HG02981 (cell line): Measurements from ENCODE around the gene TUBB2B.
"Not testable (repeated sequence)": the region's sequence is repeated elsewhere in the genome, so short reads cannot be mapped to it uniquely, and the experiment has no call there.

ENCODE experiments used
- ATAC-seq: cut with Tn5 transposase; IDR thresholded peaks from one replicate; pipeline ENCODE4 v1.9.1; 2021; ENCODE audit warnings: mild to moderate bottlenecking, moderate library complexity; ENCODE audit not compliant: unreplicated experiment

The TUBB2B gene

GRCh38 chr6:3258720-3259490, 31.5 kb upstream of the TUBB2B start, which contains the start of gene PSMG4:
Gene PSMG4 (plus strand): TSS chr6:3258947. CDS start chr6:3259023, 76 bp downstream.
- peak; percentile 72 for ATAC-seq

GRCh38 chr6:3258201-3258600, 30.7 kb upstream of the TUBB2B start:
- ATAC-seq = no peak

GRCh38 chr6:3253597-3253961, 26.1 kb upstream of the TUBB2B start:
- no peak for ATAC-seq

- ATAC-seq = no peak
Measured at GRCh38 chr6:3252861-3253596, 25.6 kb upstream of the TUBB2B start.

GRCh38 chr6:3252369-3252768, 24.9 kb upstream of the TUBB2B start:
- ATAC-seq = no peak

- peak; percentile 82 for ATAC-seq
Measured at GRCh38 chr6:3251462-3252314, 24.2 kb upstream of the TUBB2B start.

GRCh38 chr6:3250231-3250675, 22.8 kb upstream of the TUBB2B start:
- ATAC-seq = no peak

- no peak for ATAC-seq
Measured at GRCh38 chr6:3249821-3250220, 22.4 kb upstream of the TUBB2B start.

GRCh38 chr6:3247255-3248146, 20.0 kb upstream of the TUBB2B start:
- ATAC-seq = no peak

GRCh38 chr6:3245216-3245615, 17.8 kb upstream of the TUBB2B start:
- no peak for ATAC-seq

- ATAC-seq = not testable (repeated sequence)
Measured at GRCh38 chr6:3244832-3245161, 17.3 kb upstream of the TUBB2B start.

- ATAC-seq = no peak
Measured at GRCh38 chr6:3244003-3244831, 16.8 kb upstream of the TUBB2B start.

GRCh38 chr6:3242768-3243167, 15.3 kb upstream of the TUBB2B start:
- ATAC-seq = no peak

GRCh38 chr6:3241745-3242144, 14.3 kb upstream of the TUBB2B start:
- ATAC-seq = not testable (repeated sequence)

GRCh38 chr6:3240595-3240994, 13.1 kb upstream of the TUBB2B start:
- no peak for ATAC-seq

- no peak for ATAC-seq
Measured at GRCh38 chr6:3239110-3239830, 11.8 kb upstream of the TUBB2B start.

- no peak for ATAC-seq
Measured at GRCh38 chr6:3237761-3238662, 10.6 kb upstream of the TUBB2B start.

GRCh38 chr6:3236005-3236404, 8.6 kb upstream of the TUBB2B start:
- ATAC-seq = no peak
